Natural killer cell treated with Interleukin-12 subunit alpha and Interleukin-12 subunit beta and Interleukin-15 and Interleukin-18, amount 100 ng/mL, for 72 hours (primary cell): ENCODE measurements around the gene ZBTB40. TPM values are rescaled to one million over a fixed set of nuclear protein-coding genes. Genes with fewer than 3 reads are reported as not detected.

ENCODE experiments used
- ATAC-seq, 2 donors: fragments of 150-1000 bp; cut with Tn5 transposase in 1 of 2; sonication (Bioruptor Pico), chemical (Tn5 transposase) in 1 of 2; 2 replicates each; pipeline ENCODE4 v1.10.0; 2021
- DNase-seq: peaks from one replicate; pipeline ENCODE4 v3.0.0; 2022; ENCODE audit warnings: low spot score
- H3K27ac Mint-ChIP-seq, 2 donors: 1 replicate in 1 of 2; 2 replicates in 1 of 2; pipeline ENCODE4 v1.8.0; 2022; ENCODE audit warnings: mixed read lengths in 2 of 2, mild to moderate bottlenecking in 1 of 2, moderate library complexity in 1 of 2
- H3K27me3 Mint-ChIP-seq, 2 donors: 1 replicate in 1 of 2; 2 replicates in 1 of 2; pipeline ENCODE4 v1.8.0; 2022; ENCODE audit warnings: mixed read lengths in 2 of 2
- H3K36me3 Mint-ChIP-seq: one replicate; pipeline ENCODE4 v1.8.0; 2022; ENCODE audit warnings: mixed read lengths
- H3K4me1 Mint-ChIP-seq, 2 donors: 1 replicate in 1 of 2; 2 replicates in 1 of 2; pipeline ENCODE4 v1.8.0; 2022; ENCODE audit warnings: low read depth in 2 of 2, mixed read lengths in 2 of 2, mild to moderate bottlenecking in 1 of 2
- H3K4me3 Mint-ChIP-seq: one replicate; pipeline ENCODE4 v1.8.0; 2022; ENCODE audit warnings: mixed read lengths
- H3K9me3 Mint-ChIP-seq: 2 replicates; pipeline ENCODE4 v1.8.0; 2022; ENCODE audit warnings: mixed read lengths
- total RNA-seq, 2 donors: library from RNA; stranded (reverse); gene quantifications; one replicate each; pipeline ENCODE4 v1.2.3, GENCODE V29; 2022

Gene ZBTB40
- total RNA-seq, 2 donors from 2014 or later = 26.3 to 33.9 TPM

DNA sequence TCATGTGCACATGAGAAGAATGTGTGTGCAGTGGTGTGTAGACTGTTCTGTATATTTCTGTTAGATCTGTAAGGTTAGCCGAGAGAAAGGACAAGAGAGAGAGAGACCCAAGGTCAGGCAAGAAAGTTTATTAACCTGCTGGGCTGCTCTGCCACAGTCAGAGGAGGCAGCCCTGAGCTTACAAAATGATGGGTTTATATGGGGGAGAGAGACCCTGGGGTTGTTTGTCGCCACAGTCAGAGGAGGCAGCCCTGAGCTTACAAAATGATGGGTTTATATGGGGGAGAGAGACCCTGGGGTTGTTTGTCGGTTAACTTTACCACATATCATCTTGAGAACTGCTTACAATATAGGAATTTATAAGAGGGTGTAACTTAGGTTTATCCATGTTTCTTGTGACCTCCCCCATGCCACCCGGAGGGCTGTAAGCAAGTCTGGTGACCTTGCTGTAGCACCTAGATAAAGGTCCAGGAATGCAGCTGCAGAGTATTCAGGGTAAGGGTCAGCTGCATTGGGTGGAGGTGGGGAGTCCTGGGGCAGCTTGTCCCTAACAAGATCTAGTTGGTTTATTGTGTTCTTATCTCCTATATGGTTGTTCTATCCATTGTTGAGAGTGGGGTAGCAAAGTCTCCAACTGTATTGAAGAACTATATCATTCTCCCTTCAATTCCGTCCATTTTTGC lies 9.3 kb upstream of the ZBTB40 start:
- DNase-seq (no peak), ATAC-seq (no peak)
- H3K27ac Mint-ChIP-seq = no peak overlapping the region
- H3K27me3 Mint-ChIP-seq = peaks cover 28 to 34% of the 10 kb centered on the region in 2 donors
- H3K9me3 Mint-ChIP-seq = peaks cover 15% of the 10 kb centered on the region
- H3K4me1 Mint-ChIP-seq = no peaks in the 10 kb centered on the region
- no peak overlapping the region for H3K4me3 Mint-ChIP-seq
- H3K36me3 Mint-ChIP-seq = peaks cover 30% of the 10 kb centered on the region

DNA sequence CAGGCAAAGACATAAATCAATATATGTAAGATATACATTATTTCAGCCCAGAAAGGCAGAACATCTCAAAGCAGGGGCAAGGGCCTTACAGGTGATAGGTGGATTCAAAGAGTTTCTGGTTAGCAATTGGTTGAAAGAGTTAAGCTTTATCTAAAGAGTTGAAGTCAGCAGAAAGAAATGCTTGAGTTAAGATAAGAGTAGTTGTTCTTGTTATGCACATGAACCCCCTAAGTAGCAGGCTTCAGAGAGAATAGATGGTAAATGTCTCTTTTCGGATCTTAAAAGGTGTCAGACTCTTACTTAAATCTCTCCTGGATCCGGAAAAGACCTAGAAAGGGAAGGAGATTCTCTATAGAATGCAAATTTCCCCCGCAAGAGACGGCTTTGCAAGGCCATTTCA lies 8.3 kb upstream of the ZBTB40 start:
- peaks cover 28 to 29% of the 10 kb centered on the region in 2 donors for H3K27me3 Mint-ChIP-seq
- peaks cover 30% of the 10 kb centered on the region for H3K36me3 Mint-ChIP-seq
- ATAC-seq (no peak), DNase-seq (no peak)
- H3K4me3 Mint-ChIP-seq = no peak overlapping the region
- H3K4me1 Mint-ChIP-seq = no peaks in the 10 kb centered on the region
- no peak overlapping the region for H3K27ac Mint-ChIP-seq
- H3K9me3 Mint-ChIP-seq = peaks cover 15% of the 10 kb centered on the region

DNA sequence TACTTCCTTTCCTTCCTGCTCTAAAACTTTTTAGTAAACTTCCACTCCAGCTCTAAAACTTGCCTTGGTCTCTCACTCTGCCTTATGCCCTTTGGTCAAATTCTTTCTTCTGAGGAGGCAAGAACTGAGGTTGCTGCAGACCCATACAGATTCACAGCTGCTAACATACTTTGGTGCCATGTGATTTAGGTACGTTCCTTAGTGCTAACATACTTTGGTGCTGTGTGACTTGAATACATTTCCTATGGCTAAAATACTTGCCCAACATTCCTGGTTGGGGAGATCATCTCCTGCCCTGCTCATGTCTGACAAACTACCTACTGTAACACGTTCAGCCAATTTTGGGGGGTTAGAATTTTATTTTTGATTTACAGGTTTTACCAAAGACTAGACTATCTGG lies 6.8 kb upstream of the ZBTB40 start:
- Mint-ChIP-seq H3K9me3 (peaks cover 12% of the 10 kb centered on the region), H3K4me1 (no peaks in the 10 kb centered on the region), H3K4me3 (no peak overlapping the region), H3K36me3 (peaks cover 23% of the 10 kb centered on the region), H3K27ac (no peak overlapping the region), H3K27me3 (peaks cover 21 to 28% of the 10 kb centered on the region in 2 donors)
- DNase-seq = no peak
- ATAC-seq = no peak

DNA sequence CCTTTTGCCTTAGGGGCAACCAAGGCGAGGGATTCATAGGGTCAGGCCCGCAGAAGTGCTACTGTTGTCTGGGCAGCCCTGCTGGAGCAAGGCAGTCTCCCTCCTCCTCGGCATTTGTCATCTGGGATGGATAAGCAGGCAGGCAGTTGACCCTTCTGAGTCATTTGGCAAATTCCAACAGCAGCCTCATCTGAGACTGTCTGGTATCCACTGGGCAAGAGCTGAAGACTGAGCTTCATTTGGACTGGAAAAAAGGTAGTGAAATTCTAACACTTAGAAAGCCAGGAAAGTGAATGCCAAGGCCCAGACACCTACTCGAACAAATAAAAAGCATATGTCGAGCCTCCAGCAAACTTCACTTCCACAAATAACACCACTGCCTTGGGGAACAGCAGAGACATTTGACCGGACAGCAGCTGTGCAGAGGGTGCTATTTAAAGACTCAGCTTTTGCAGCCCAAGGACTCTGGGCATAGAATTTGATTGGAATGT lies 4.0 kb upstream of the ZBTB40 start:
- H3K9me3 Mint-ChIP-seq = no peaks in the 10 kb centered on the region
- peaks cover 0 to 21% of the 10 kb centered on the region in 2 donors for H3K27me3 Mint-ChIP-seq
- H3K36me3 Mint-ChIP-seq = no peaks in the 10 kb centered on the region
- DNase-seq = no peak
- no peak for ATAC-seq
- no peak overlapping the region for H3K27ac Mint-ChIP-seq
- H3K4me1 Mint-ChIP-seq = peaks cover 12 to 13% of the 10 kb centered on the region in 2 donors
- H3K4me3 Mint-ChIP-seq = no peak overlapping the region

DNA sequence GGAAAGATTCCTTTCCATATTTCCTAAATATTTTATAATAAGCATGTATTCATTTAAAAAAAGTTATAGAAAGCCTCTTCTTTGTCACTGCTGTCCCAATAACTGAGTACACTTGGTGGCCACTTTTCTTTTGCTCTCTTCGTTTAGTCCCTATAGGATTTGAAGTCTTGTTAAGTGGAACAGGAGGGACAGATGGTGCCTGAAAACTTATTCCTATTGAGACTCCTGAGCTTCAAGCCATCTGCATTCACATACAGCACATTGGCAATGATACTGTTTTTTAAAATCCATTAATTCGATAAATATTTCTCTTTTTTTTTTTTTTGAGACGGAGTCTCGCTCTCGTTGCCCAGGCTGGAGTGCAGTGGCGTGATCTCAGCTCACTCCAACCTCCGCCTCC lies 2.0 kb upstream of the ZBTB40 start:
- Mint-ChIP-seq H3K27ac (no peak overlapping the region), H3K27me3 (peaks cover 0 to 11% of the 10 kb centered on the region in 2 donors), H3K4me1 (peaks cover 21 to 27% of the 10 kb centered on the region in 2 donors), H3K9me3 (no peaks in the 10 kb centered on the region), H3K36me3 (no peaks in the 10 kb centered on the region), H3K4me3 (no peak overlapping the region)
- DNase-seq (no peak), ATAC-seq (no peak)

DNA sequence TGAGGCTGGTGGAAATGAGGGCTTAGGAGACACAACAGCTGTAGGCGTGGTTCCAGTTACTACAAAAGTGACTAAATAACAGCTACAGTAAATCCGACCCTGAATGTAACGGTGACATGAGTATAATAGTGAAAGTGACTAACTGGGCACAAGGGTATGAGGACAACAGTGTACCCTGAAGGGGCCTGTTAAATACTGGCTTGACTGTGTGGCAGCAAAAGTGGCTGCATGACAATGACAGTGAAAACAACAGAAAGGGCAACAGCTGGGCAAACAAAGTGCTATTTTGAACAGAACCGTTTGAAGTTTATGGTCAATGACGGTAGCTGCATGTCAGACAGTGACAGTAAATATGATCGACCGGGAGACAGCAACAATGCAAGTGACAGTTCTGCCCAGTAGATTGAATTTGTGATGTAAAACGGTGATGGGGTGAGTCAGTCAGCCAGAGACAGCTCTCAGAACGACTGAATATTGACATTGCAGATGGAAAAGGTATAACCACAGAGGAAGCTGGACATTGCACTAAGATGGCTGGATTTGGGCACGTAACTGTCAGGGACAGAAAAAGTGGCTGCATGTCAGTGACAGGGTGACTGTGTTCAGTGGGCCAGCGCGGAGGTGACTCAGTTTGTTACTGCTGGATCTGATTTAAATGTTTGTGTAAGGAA lies 1.2 kb upstream of the ZBTB40 start:
- Mint-ChIP-seq H3K27me3 (peaks cover 0 to 8% of the 10 kb centered on the region in 2 donors), H3K4me3 (peak overlapping the region; percentile 97), H3K4me1 (peaks cover 21 to 27% of the 10 kb centered on the region in 2 donors), H3K9me3 (no peaks in the 10 kb centered on the region), H3K27ac (peak overlapping the region; percentile 79 to 94), H3K36me3 (no peaks in the 10 kb centered on the region)
- no peak for ATAC-seq
- DNase-seq = no peak

DNA sequence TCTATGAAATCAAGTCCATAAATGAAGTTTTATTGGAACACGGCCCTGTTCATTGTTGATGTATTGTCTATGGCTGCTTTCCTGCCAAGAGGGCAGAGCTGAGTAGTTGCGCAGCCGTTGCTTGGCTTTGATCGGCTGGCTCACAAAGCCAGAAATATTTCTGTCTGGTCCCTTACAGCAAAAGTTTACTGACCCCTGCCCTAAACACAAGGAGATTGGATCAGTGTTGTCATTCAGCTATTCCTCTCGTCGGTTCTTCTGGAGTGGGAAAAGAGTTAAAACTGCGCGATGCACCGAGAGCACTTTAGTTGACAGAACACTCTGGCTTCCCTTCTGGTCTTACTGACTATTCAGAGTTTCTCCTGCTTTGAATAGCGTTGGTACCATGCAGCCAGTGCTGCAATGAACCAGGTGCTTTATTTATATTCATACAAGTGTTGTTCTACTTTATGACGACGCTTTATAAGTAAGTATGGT lies 868 bp downstream of the ZBTB40 start:
- Mint-ChIP-seq H3K4me1 (peaks cover 25 to 27% of the 10 kb centered on the region in 2 donors), H3K27ac (peak overlapping the region; percentile 79 to 94), H3K36me3 (no peaks in the 10 kb centered on the region), H3K9me3 (no peaks in the 10 kb centered on the region), H3K4me3 (peak overlapping the region; percentile 97), H3K27me3 (no peaks in the 10 kb centered on the region)
- peak; percentile 4 to 6 for ATAC-seq
- no peak for DNase-seq

DNA sequence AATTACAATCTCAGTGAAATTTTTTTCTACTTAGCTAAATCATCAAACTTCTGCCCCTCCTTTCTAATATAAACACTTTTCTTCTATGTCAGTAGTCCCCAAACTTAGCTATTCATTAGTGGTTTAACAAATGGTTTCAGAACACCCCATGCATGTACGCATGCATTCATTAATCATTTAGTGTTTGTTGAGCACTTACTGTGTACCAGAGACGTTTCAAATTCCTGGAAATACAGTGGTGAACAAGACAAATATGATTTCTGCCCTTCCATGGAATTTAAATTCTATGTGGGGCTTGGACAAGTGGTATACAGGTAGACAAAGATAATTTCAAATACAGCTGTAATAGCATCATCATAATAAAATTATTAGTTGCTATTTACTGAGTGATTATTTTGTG lies 1.5 kb downstream of the ZBTB40 start:
- no peak for DNase-seq
- H3K27ac Mint-ChIP-seq = peak overlapping the region; percentile 79 to 94
- peaks cover 30 to 32% of the 10 kb centered on the region in 2 donors for H3K4me1 Mint-ChIP-seq
- ATAC-seq = no peak
- H3K4me3 Mint-ChIP-seq = peak overlapping the region; percentile 97
- no peaks in the 10 kb centered on the region for H3K9me3 Mint-ChIP-seq
- H3K27me3 Mint-ChIP-seq = no peaks in the 10 kb centered on the region
- no peaks in the 10 kb centered on the region for H3K36me3 Mint-ChIP-seq

DNA sequence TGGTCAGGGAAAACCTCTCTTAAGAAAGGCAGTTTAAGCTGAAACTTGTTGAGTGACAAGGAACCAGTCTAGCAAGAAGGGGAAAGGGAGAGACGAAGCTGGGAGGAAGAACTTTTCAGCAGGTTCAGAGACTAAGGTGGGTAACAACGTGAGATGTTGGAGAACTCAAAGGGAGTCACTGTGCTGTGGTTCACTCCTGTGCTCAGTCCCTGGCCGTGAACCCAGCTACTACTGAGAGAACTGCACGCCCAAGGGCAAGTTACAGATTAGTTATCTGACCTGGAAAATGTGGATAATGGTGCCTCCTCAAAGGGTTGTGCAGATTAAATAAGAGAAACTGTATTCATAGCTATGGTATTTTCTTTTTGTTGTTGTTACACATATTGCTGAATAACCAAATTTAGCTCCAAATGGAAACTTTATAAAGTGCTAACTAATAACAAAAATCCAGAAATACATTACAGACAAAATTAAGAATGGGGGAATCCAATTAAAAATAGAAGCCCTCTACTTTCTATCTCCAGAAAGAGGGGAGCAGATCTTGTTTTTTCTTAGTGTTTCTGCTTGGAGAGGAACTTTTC lies 2.9 kb downstream of the ZBTB40 start:
- DNase-seq (no peak), ATAC-seq (no peak)
- Mint-ChIP-seq H3K36me3 (no peaks in the 10 kb centered on the region), H3K27ac (peak overlapping the region in 1 of 2 donors; percentile 64), H3K9me3 (no peaks in the 10 kb centered on the region), H3K4me3 (no peak overlapping the region), H3K4me1 (peaks cover 33 to 35% of the 10 kb centered on the region in 2 donors), H3K27me3 (no peaks in the 10 kb centered on the region)

DNA sequence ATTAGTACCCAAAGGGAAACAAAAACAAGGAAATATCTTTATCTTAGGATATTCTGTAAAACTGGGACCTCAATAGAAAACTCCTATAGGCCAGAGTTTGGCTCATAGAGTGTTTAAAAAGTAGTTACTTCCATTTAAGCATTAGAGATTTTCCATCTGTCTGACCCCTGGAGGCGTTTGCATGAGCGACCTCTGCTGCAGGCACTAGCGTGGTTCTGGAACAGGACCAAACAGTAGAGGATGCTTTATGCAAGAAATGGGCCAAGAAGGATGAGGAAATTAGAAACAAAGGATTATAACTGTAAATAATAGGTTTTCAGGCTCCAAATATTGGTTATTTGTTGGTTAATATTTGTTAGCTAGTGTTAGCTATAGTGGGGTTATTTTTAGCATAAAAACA lies 5.7 kb downstream of the ZBTB40 start:
- Mint-ChIP-seq H3K4me1 (peaks cover 38 to 43% of the 10 kb centered on the region in 2 donors), H3K36me3 (no peaks in the 10 kb centered on the region), H3K4me3 (no peak overlapping the region), H3K9me3 (no peaks in the 10 kb centered on the region), H3K27me3 (no peaks in the 10 kb centered on the region), H3K27ac (no peak overlapping the region)
- ATAC-seq = no peak
- DNase-seq = no peak

DNA sequence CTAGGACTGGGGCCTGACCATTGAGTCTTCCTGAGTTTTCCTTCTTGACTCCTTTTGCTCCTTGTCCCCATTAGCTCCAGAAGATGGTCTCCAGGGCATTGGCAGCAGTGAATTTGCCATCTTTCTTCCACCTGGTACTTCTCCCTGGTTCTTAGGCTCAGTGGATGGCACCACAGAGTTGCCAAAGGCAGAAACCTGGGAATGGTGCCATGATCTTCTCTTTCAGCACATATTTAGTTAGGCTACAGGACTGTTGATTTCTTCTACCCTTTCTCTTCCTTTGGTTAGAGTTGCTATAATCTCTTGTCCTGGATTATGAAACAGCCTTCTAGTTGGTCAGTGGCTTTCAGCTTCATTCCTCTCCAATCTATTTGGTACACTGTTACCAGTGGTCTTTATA lies 6.2 kb downstream of the ZBTB40 start:
- no peak overlapping the region for H3K4me3 Mint-ChIP-seq
- peaks cover 34 to 38% of the 10 kb centered on the region in 2 donors for H3K4me1 Mint-ChIP-seq
- H3K9me3 Mint-ChIP-seq = no peaks in the 10 kb centered on the region
- H3K36me3 Mint-ChIP-seq = no peaks in the 10 kb centered on the region
- H3K27me3 Mint-ChIP-seq = no peaks in the 10 kb centered on the region
- no peak overlapping the region for H3K27ac Mint-ChIP-seq
- no peak for ATAC-seq
- DNase-seq = no peak

DNA sequence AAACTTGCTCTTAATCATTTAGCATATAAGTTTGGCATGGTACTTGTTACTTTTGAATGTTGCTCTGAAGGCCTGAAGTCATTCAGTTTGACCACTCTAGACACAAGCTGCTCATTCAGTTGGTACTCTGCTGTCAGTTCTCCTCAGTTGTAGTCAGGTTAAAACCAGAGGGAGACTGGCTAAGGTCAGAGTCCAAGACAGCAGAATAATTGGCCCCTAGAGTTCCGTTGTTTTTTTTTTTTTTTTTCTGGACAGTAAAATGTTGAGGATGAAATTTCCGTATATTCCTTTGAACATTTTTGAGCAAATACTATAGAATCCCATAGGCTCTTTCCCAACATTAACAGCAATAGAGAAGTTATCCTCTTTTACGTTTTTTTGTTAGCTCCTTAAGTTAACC lies 9.4 kb downstream of the ZBTB40 start:
- no peak for DNase-seq
- H3K27me3 Mint-ChIP-seq = no peaks in the 10 kb centered on the region
- H3K27ac Mint-ChIP-seq = no peak overlapping the region
- no peaks in the 10 kb centered on the region for H3K9me3 Mint-ChIP-seq
- H3K4me1 Mint-ChIP-seq = peaks cover 26 to 31% of the 10 kb centered on the region in 2 donors
- no peak overlapping the region for H3K4me3 Mint-ChIP-seq
- ATAC-seq = no peak
- no peaks in the 10 kb centered on the region for H3K36me3 Mint-ChIP-seq

DNA sequence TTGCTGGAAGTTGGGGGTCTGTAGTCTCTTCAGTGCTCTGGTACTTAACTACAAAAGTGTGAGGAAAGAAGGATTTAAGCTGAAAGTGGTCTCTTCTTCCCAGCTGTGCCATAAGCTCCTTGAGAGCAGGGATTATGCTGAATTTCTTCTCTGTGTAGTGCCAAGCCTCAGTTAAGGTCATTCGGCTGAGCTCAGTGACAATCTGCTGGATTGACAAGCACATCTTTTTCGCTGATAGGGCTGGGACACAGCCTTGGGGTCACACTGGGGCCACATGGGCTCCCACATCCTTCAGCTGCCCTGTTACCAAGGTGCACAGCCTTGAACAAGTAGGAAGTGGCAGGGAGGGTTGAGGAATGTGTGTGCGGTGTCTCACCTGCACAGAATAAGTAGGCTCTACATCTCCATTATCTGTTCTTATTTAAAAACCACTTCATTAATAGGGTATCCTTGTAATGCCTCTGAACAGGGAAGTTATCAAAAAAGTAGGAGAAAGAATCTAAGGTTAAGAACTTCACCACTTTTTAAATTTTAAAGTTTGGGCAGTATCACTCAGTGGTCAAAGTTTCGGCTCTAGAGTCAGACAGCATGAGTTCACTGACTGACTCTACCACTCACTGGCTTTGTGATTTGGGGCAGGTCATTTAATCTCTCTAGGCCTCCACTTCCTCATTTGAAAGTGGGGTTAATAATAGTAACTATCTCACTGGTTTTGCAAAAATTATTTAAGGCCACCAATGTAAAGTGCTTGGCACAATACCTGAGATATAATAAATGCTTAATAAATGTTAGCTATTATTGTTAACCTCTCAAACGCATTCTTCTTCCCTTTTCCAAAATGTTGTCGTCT lies 10.3 kb downstream of the ZBTB40 start:
- no peaks in the 10 kb centered on the region for H3K27me3 Mint-ChIP-seq
- no peak overlapping the region for H3K27ac Mint-ChIP-seq
- DNase-seq (no peak), ATAC-seq (no peak)
- no peak overlapping the region for H3K4me3 Mint-ChIP-seq
- no peaks in the 10 kb centered on the region for H3K36me3 Mint-ChIP-seq
- no peaks in the 10 kb centered on the region for H3K9me3 Mint-ChIP-seq
- H3K4me1 Mint-ChIP-seq = peaks cover 26 to 27% of the 10 kb centered on the region in 2 donors
